ENCODE measurements around the gene EIF5A.

- TF ChIP-seq EZH2 (IDR thresholded peaks at IDR 0.05; ENCODE audit: low read length, missing control alignments) (no peak), CTCF (conservative IDR thresholded peaks at IDR 0.05 in 1 of 2, IDR thresholded peaks at IDR 0.05 in 1 of 2; ENCODE audit: low read depth in 1 of 2, low read length in 2 of 2) (no peak)
Measured at GRCh38 chr17:7356756-7357155, 49.3 kb downstream of the EIF5A start.

All from fibroblast of lung (primary cell).